Neural crest cell (in vitro differentiated cells): ENCODE measurements around the gene SHANK3. TPM values are rescaled to one million over a fixed set of nuclear protein-coding genes. Genes with fewer than 3 reads are reported as not detected.

Source experiments
- DNase-seq: peaks from one replicate; pipeline ENCODE4 v3.0.0; 2021; ENCODE audit warnings: low read depth, mixed read lengths, low spot score
- H3K27ac Mint-ChIP-seq: one replicate; pipeline ENCODE4 v1.8.0; 2021; ENCODE audit warnings: mild to moderate bottlenecking, mixed read lengths; ENCODE audit not compliant: unreplicated experiment
- H3K27me3 Mint-ChIP-seq: 2 replicates; pipeline ENCODE4 v1.8.0; 2021; ENCODE audit warnings: low read depth, mild to moderate bottlenecking, mixed read lengths
- H3K36me3 Mint-ChIP-seq: 2 replicates; pipeline ENCODE4 v1.8.0; 2021; ENCODE audit warnings: low read depth, mild to moderate bottlenecking, mixed read lengths
- H3K4me1 Mint-ChIP-seq: 2 replicates; pipeline ENCODE4 v1.8.0; 2021; ENCODE audit warnings: mixed read lengths
- H3K4me3 Mint-ChIP-seq: one replicate; pipeline ENCODE4 v1.8.0; 2021; ENCODE audit warnings: mild to moderate bottlenecking, mixed read lengths
- H3K9me3 Mint-ChIP-seq: 2 replicates; pipeline ENCODE4 v1.8.0; 2021; ENCODE audit warnings: mixed read lengths
- total RNA-seq: library from RNA; stranded (reverse); gene quantifications from 2 replicates; pipeline ENCODE4 v1.2.1, GENCODE V29; 2021
- TF ChIP-seq, protein P1 (sequence below): fragments of 200-600 bp; sonication (generic); conservative IDR thresholded peaks from 2 replicates; pipeline ENCODE4 v1.5.0; 2021; ENCODE audit warnings: antibody characterized with exemption, mild to moderate bottlenecking

SHANK3 gene
- total RNA-seq, 1 donor from 2014 or later: 15.4 TPM

DNA sequence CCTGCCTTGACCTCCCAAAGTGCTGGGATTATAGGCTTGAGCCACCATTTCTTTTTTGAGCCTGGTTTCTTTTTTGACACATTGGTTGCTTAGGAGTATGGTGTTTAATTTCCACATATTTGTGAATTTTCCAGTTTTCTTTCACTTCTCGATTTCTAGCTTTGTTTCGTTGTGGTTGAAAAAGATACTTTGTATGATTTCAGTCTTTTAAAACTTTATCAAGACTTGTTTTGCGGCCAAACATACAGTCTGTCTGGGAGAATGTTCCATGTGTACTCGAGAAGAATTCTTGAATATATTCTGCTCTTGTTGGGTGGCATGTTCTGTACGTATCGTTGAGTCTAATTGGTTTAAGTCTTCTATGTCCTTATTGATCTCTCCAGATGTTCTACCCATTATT lies 20.8 kb downstream of the SHANK3 start:
- Mint-ChIP-seq H3K36me3 (peaks cover 2% of the 10 kb centered on the region), H3K4me3 (no peak overlapping the region), H3K27me3 (no peaks in the 10 kb centered on the region), H3K9me3 (no peaks in the 10 kb centered on the region), H3K27ac (no peak overlapping the region), H3K4me1 (no peaks in the 10 kb centered on the region)
- TF ChIP-seq, protein P1, sequence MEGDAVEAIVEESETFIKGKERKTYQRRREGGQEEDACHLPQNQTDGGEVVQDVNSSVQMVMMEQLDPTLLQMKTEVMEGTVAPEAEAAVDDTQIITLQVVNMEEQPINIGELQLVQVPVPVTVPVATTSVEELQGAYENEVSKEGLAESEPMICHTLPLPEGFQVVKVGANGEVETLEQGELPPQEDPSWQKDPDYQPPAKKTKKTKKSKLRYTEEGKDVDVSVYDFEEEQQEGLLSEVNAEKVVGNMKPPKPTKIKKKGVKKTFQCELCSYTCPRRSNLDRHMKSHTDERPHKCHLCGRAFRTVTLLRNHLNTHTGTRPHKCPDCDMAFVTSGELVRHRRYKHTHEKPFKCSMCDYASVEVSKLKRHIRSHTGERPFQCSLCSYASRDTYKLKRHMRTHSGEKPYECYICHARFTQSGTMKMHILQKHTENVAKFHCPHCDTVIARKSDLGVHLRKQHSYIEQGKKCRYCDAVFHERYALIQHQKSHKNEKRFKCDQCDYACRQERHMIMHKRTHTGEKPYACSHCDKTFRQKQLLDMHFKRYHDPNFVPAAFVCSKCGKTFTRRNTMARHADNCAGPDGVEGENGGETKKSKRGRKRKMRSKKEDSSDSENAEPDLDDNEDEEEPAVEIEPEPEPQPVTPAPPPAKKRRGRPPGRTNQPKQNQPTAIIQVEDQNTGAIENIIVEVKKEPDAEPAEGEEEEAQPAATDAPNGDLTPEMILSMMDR: no peak
- DNase-seq: no peak

DNA sequence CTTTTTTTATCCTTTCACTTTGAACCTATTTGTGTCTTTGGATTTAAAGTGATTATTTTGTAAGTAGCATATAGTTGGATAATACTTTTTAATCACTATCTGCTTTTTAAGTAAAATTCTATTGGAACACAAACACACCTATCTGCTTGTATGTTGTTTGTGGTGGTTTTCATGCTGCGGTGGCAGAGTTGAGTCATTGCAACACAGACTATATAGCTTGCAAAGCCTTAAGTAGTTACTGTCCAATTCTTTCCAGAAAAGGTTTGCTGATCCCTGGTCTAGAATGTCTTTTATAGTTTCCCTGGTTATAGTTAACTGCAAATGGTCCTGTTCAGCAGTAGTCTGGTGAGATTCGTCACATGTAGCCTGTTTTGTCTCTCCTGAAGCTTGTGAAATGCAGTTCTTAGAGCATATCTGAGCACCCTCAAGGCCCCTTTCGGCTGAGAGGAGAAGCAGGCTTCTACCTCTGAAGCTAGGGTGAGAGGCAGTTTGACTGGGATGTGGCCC lies 21.5 kb downstream of the SHANK3 start:
- TF ChIP-seq, protein P1: peak; percentile 34
- Mint-ChIP-seq H3K4me1 (peaks cover 6% of the 10 kb centered on the region), H3K27me3 (no peaks in the 10 kb centered on the region), H3K36me3 (peaks cover under 1% of the 10 kb centered on the region), H3K4me3 (no peak overlapping the region), H3K27ac (no peak overlapping the region), H3K9me3 (no peaks in the 10 kb centered on the region)
- DNase-seq: no peak

DNA sequence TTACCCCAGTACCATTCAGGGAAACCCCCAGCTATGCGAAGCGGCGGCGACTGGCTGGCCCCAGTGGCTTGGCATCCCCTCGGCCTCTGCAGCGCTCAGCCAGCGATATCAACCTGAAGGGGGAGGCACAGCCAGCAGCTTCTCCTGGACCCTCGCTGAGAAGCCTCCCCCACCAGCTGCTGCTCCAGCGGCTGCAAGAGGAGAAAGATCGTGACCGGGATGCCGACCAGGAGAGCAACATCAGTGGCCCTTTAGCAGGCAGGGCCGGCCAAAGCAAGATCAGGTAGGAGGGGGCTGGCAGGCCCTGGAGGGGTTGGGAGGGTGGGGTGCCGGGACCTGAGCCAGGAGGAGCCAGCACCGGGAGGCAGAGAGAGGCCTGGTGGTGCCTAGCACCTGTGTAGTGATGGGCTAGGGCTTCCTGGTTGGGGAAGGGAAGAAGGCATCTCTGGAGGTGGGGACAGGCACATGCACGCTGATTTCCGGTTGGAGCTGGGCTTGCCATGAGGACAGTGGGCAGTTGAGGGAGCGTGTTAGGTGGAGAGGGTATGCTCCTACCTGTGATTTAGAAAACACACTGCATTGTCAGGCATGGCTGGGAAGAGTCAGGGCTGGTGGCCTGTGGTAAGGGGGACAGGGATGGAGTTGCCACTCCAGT lies 22.3 kb downstream of the SHANK3 start:
- peaks cover 6% of the 10 kb centered on the region for H3K4me1 Mint-ChIP-seq
- no peaks in the 10 kb centered on the region for H3K27me3 Mint-ChIP-seq
- no peaks in the 10 kb centered on the region for H3K9me3 Mint-ChIP-seq
- no peaks in the 10 kb centered on the region for H3K36me3 Mint-ChIP-seq
- DNase-seq: no peak
- H3K4me3 Mint-ChIP-seq: no peak overlapping the region
- H3K27ac Mint-ChIP-seq: peak overlapping the region; percentile 30
- TF ChIP-seq, protein P1: no peak

DNA sequence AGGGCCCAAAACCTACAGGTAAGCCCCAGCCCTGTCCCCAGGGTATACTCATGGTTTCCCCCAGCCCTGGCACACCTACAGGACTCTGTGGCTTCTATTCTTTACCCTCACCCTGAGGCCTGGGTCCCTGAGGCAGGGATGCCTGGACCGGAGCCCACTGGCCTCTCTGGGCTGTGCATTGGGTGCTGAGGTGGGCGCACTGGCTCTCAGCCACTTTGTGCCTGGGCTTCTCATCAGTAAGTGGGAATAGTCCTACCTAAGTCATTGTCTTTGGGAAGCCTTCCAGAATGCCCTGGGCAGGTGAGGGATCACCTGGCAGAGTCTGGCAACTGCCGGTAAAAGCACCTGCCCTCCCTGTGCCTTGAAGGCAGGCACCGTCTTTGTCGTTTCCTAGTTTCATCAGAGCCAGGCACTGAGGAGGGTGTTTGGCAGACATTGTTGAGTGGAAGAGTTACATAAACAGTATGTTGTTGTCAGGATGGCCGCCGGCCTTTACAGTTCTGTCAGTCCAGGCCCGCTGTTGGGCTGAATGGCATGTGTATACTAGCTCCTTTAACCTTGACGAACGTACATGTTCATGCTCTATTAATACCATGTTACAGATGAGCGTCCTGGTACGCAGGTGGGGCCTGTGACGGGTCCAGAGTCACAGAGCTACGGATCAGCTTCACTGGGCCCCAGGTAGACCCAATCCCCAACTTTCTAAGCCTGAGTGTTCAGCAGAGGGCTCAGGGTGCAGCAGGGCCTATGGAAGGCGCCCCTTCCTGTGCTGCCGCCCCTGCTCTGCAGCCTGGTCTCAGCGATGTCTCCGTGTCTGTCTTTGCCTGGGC lies 23.0 kb downstream of the SHANK3 start:
- Mint-ChIP-seq H3K27ac (no peak overlapping the region), H3K36me3 (no peaks in the 10 kb centered on the region), H3K9me3 (no peaks in the 10 kb centered on the region), H3K4me3 (peak overlapping the region; percentile 84), H3K27me3 (no peaks in the 10 kb centered on the region), H3K4me1 (peaks cover 10% of the 10 kb centered on the region)
- TF ChIP-seq, protein P1: no peak
- DNase-seq: no peak

DNA sequence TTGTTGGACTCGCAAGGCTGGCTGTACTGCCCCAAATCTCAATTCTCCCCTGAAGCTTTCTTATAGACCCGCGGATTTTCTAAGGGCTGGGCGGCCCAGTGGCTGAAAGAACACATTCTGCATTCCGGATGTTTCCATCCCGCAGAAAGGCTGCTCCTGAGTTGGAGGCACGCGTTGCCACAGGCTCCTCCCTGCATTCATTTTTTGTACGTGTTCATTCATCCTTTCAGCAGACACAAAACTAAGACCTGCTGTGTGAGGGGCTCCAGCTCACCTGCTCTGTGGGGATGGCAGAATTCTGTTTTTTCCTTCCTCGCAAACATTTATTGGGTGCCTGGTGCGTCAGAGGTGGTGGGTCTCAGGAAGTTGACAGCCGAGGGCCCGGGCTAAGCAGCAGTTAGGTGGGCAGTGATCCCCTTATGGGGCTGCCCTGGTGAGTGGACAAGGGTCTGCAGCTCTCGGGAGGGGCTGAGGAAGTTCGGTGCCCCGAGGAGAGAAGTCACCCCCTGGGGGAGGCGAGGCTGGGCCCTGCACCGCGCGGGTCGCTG lies 23.7 kb downstream of the SHANK3 start:
- peaks cover 11% of the 10 kb centered on the region for H3K4me1 Mint-ChIP-seq
- no peak for DNase-seq
- no peak overlapping the region for H3K27ac Mint-ChIP-seq
- TF ChIP-seq, protein P1: no peak
- no peaks in the 10 kb centered on the region for H3K27me3 Mint-ChIP-seq
- H3K9me3 Mint-ChIP-seq: no peaks in the 10 kb centered on the region
- H3K4me3 Mint-ChIP-seq: peak overlapping the region; percentile 84
- H3K36me3 Mint-ChIP-seq: no peaks in the 10 kb centered on the region
